ENCODE data around the gene FITM2.
"Not testable (repeated sequence)": the region's sequence is repeated elsewhere in the genome, so short reads cannot be mapped to it uniquely, and the experiment has no call there.

FITM2 gene

GRCh38 chr20:44334306-44334705 is 23.3 kb upstream of the FITM2 start:
- DNase-seq (ENCODE audit: low read depth in 2 of 2): no peak

GRCh38 chr20:44331201-44331600 is 20.2 kb upstream of the FITM2 start:
- DNase-seq (ENCODE audit: low read depth in 2 of 2): no peak

- DNase-seq (ENCODE audit: low read depth in 2 of 2): no peak
Measured at GRCh38 chr20:44328428-44328827, 17.4 kb upstream of the FITM2 start.

GRCh38 chr20:44327748-44328147 is 16.7 kb upstream of the FITM2 start:
- not testable (repeated sequence) for DNase-seq (ENCODE audit: low read depth in 2 of 2)

GRCh38 chr20:44326391-44327159 is 15.6 kb upstream of the FITM2 start:
- DNase-seq (ENCODE audit: low read depth in 2 of 2): no peak

GRCh38 chr20:44324343-44324742 is 13.3 kb upstream of the FITM2 start:
- DNase-seq (ENCODE audit: low read depth in 2 of 2): no peak

GRCh38 chr20:44319839-44320422 is 8.9 kb upstream of the FITM2 start:
- no peak for DNase-seq (ENCODE audit: low read depth in 2 of 2)

GRCh38 chr20:44314870-44315269 is 3.9 kb upstream of the FITM2 start:
- DNase-seq (ENCODE audit: low read depth in 2 of 2): no peak

GRCh38 chr20:44309763-44310663 is 989 bp downstream of the FITM2 start:
- no peak for DNase-seq (ENCODE audit: low read depth in 2 of 2)

GRCh38 chr20:44306927-44307326 is 4.1 kb downstream of the FITM2 start:
- DNase-seq (ENCODE audit: low read depth in 2 of 2): no peak

- no peak for DNase-seq (ENCODE audit: low read depth in 2 of 2)
Measured at GRCh38 chr20:44304383-44304782, 6.6 kb downstream of the FITM2 start.

GRCh38 chr20:44302736-44303135 is 8.3 kb downstream of the FITM2 start:
- no peak for DNase-seq (ENCODE audit: low read depth in 2 of 2)

GRCh38 chr20:44302026-44302669 is 8.9 kb downstream of the FITM2 start:
- no peak for DNase-seq (ENCODE audit: low read depth in 2 of 2)

- no peak for DNase-seq (ENCODE audit: low read depth in 2 of 2)
Measured at GRCh38 chr20:44301285-44301684, 9.7 kb downstream of the FITM2 start.

GRCh38 chr20:44299011-44299535 is 11.9 kb downstream of the FITM2 start:
- not testable (repeated sequence) for DNase-seq (ENCODE audit: low read depth in 2 of 2)

- DNase-seq (ENCODE audit: low read depth in 2 of 2): no peak
Measured at GRCh38 chr20:44297721-44298120, 13.3 kb downstream of the FITM2 start.

- DNase-seq (ENCODE audit: low read depth in 2 of 2): no peak
Measured at GRCh38 chr20:44296011-44296410, 15.0 kb downstream of the FITM2 start.

- DNase-seq (ENCODE audit: low read depth in 2 of 2): no peak
Measured at GRCh38 chr20:44291754-44292153, 19.2 kb downstream of the FITM2 start.

GRCh38 chr20:44288252-44288651 is 22.8 kb downstream of the FITM2 start:
- DNase-seq (ENCODE audit: low read depth in 2 of 2): no peak

GRCh38 chr20:44287272-44288097 is 23.5 kb downstream of the FITM2 start:
- no peak for DNase-seq (ENCODE audit: low read depth in 2 of 2)

- no peak for DNase-seq (ENCODE audit: low read depth in 2 of 2)
Measured at GRCh38 chr20:44284032-44284431, 27.0 kb downstream of the FITM2 start.

Measured in stimulated activated CD8-positive, alpha-beta memory T cell treated with anti-CD3 and anti-CD28 coated beads, Interleukin-7, amount 100 ng/mL, for 1 hour (primary cell).